B cell (primary cell): ENCODE results near the gene PLK1. TPM values are rescaled to one million over a fixed set of nuclear protein-coding genes. Genes with fewer than 3 reads are reported as not detected.
"Not testable (repeated sequence)": the region's sequence is repeated elsewhere in the genome, so short reads cannot be mapped to it uniquely, and the experiment has no call there.

Source experiments
- ATAC-seq: fragments of 200-7000 bp; cut with Tn5 transposase; one replicate; pipeline ENCODE4 v1.10.0; 2021; ENCODE audit warnings: low read depth, mild to moderate bottlenecking, moderate number of reproducible peaks, moderate library complexity
- CTCF ChIA-PET: fragments of 350-600 bp; sonication (Branson Sonifier 250); formaldehyde crosslinking; loops from one replicate; lab custom pipeline; 2021; ENCODE audit warnings: antibody characterized with exemption, inconsistent platforms; lab: Charles Lee
- POLR2A ChIA-PET: fragments of 350-600 bp; sonication (Branson Sonifier 250); formaldehyde crosslinking; loops from one replicate; lab custom pipeline; 2021; ENCODE audit warnings: antibody characterized with exemption; lab: Charles Lee
- DNase-seq: peaks from one replicate; pipeline ENCODE4 v3.0.0; 2013
- H2AFZ ChIP-seq: 2 replicates; pipeline ENCODE4 v1.6.1; 2012; ENCODE audit warnings: mild to moderate bottlenecking, low read depth, low read length; ENCODE audit not compliant: insufficient read depth, poor library complexity, severe bottlenecking
- H3K27ac ChIP-seq, 2 donors: 1 replicate in 1 of 2; 2 replicates in 1 of 2; pipeline ENCODE4 v1.5.1; 2012 to 2013; ENCODE audit warnings: low read length in 2 of 2, mild to moderate bottlenecking in 2 of 2, moderate library complexity in 1 of 2
- H3K27me3 ChIP-seq, 4 experiments: fragments of 200-600 bp in 1 of 4; sonication (generic) in 1 of 4; replicated peaks in 1 of 4; 1 replicate in 2 of 4; 2 replicates in 2 of 4; pipeline versions ENCODE4 v1.6.1 to v1.7.0; 2013 to 2016; ENCODE audit warnings: low read length in 3 of 4, mild to moderate bottlenecking in 2 of 4, mixed read lengths in 1 of 4, moderate library complexity in 1 of 4; ENCODE audit not compliant: insufficient read depth in 4 of 4, control insufficient read depth in 3 of 4; ENCODE audit errors: control extremely low read depth in 1 of 4
- H3K36me3 ChIP-seq, 2 experiments: replicated peaks in 1 of 2; 1 replicate in 1 of 2; 2 replicates in 1 of 2; pipeline versions ENCODE4 v1.6.1 to v1.7.1; 2013; ENCODE audit warnings: low read length in 1 of 2; ENCODE audit not compliant: insufficient read depth in 2 of 2, control insufficient read depth in 1 of 2; ENCODE audit errors: control extremely low read depth in 1 of 2, extremely low read depth in 1 of 2
- H3K4me1 ChIP-seq, 2 donors: fragments of 200-600 bp in 1 of 2; sonication (generic) in 1 of 2; 1 replicate in 1 of 2; 2 replicates in 1 of 2; pipeline versions ENCODE4 v1.5.1 to v1.6.1; 2013 to 2017; ENCODE audit warnings: low read length in 2 of 2; ENCODE audit not compliant: control insufficient read depth in 2 of 2, insufficient read depth in 2 of 2
- H3K4me2 ChIP-seq: replicated peaks from 2 replicates; pipeline ENCODE3; 2012; ENCODE audit warnings: mild to moderate bottlenecking, low read depth, low read length; ENCODE audit not compliant: poor library complexity, severe bottlenecking
- H3K4me3 ChIP-seq, 5 experiments: fragments of 200-600 bp in 1 of 5; sonication (generic) in 1 of 5; 1 replicate in 3 of 5; 2 replicates in 2 of 5; pipeline versions ENCODE4 v1.5.1 to v1.7.0; 2011 to 2016; ENCODE audit warnings: low read length in 4 of 5, mild to moderate bottlenecking in 4 of 5, low read depth in 2 of 5, control low read depth in 1 of 5, moderate library complexity in 1 of 5; ENCODE audit not compliant: insufficient read depth in 1 of 5; ENCODE audit errors: control extremely low read depth in 1 of 5, extremely low read depth in 1 of 5
- H3K79me2 ChIP-seq: fragments of 200-600 bp; sonication (generic); one replicate; pipeline ENCODE4 v1.6.0; 2016; ENCODE audit warnings: low read length; ENCODE audit not compliant: control insufficient read depth, insufficient read depth
- H3K9ac ChIP-seq: fragments of 200-600 bp; sonication (generic); 2 replicates; pipeline ENCODE4 v1.6.1; 2017; ENCODE audit warnings: mild to moderate bottlenecking, low read length, moderate library complexity
- H3K9me3 ChIP-seq, 3 donors: one replicate each; pipeline versions ENCODE4 v1.6.1 to v1.7.1; 2013; ENCODE audit warnings: low read length in 2 of 3; ENCODE audit not compliant: control insufficient read depth in 2 of 3, insufficient read depth in 1 of 3; ENCODE audit errors: control extremely low read depth in 1 of 3
- H4K20me1 ChIP-seq: 2 replicates; pipeline ENCODE4 v1.6.0; 2012; ENCODE audit warnings: mild to moderate bottlenecking, low read length; ENCODE audit not compliant: insufficient read depth, control insufficient read depth, poor library complexity, severe bottlenecking
- H3K27ac Mint-ChIP-seq: one replicate; pipeline ENCODE4 v1.8.0; 2021; ENCODE audit warnings: mixed read lengths
- H3K27me3 Mint-ChIP-seq: one replicate; pipeline ENCODE4 v1.8.0; 2021; ENCODE audit warnings: mixed read lengths
- H3K4me1 Mint-ChIP-seq: one replicate; pipeline ENCODE4 v1.8.0; 2021; ENCODE audit warnings: mixed read lengths
- H3K4me3 Mint-ChIP-seq: one replicate; pipeline ENCODE4 v1.8.0; 2021; ENCODE audit warnings: mixed read lengths
- H3K9me3 Mint-ChIP-seq: one replicate; pipeline ENCODE4 v1.8.0; 2022; ENCODE audit warnings: mixed read lengths; ENCODE audit not compliant: insufficient read depth
- EZH2 ChIP-seq: IDR thresholded peaks from 2 replicates; pipeline ENCODE4 v1.6.1; 2012; ENCODE audit warnings: borderline replicate concordance, low read depth, mild to moderate bottlenecking, moderate library complexity, low read length; ENCODE audit not compliant: insufficient read depth, poor library complexity, severe bottlenecking
- WGBS: methylation state at CpG from one replicate; pipeline ENCODE4 v1.1.5; 2013; ENCODE audit warnings: missing lambda C conversion rate; ENCODE audit not compliant: insufficient coverage; 5-methylcytosine and 5-hydroxymethylcytosine counted together
- intact Hi-C: fragments of 100-400 bp; cut with micrococcal nuclease; formaldehyde crosslinking; loops from one replicate; pipeline ENCODE4 v1.10.0; 2022
- polyA plus RNA-seq: library from polyadenylated mRNA; depleted of rRNA; stranded (reverse); fragments of >200 nt; gene quantifications from 2 replicates; pipeline ENCODE4 v1.2.3, GENCODE V29; 2012
- total RNA-seq, 2 donors: library from RNA; stranded (reverse); fragments of 120-200 nt in 1 of 2; gene quantifications; 1 replicate in 1 of 2; 2 replicates in 1 of 2; pipeline versions ENCODE4 v1.2.3 to v1.2.4, GENCODE V29; 2013 to 2022
- TF ChIP-seq, protein P1 (sequence below): fragments of 200-600 bp; IDR thresholded peaks from one replicate; pipeline ENCODE4 v1.8.0; 2022; ENCODE audit warnings: antibody characterized with exemption, mild to moderate bottlenecking

Gene PLK1
- total and polyA plus RNA-seq, 2 donors (not counting 1 experiment from before 2014, with no cell fraction given): 2.7 to 3.5 TPM

DNA sequence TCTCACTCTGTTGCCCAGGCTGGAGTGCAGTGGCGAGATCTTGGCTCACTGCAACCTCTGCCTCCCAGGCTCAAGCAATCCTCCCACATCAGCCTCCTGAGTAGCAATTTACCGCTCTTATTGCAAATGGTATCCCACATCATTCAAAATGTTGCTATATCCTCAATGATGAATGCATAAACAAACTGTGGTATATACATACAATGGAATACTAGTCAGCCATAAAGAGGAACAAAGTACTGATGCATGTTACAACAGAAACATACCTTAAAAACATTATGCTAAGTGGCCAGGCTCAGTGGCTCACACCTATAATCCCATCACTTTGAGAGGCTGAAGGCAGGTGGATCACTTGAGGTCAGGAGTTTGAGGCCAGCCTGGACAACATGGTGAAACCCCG lies 46.8 kb upstream of the PLK1 start:
- H3K4me1 ChIP-seq, H3K79me2 ChIP-seq, H3K4me2 ChIP-seq, H3K9ac ChIP-seq, ATAC-seq, H4K20me1 ChIP-seq, H3K27ac Mint-ChIP-seq, H3K27me3 Mint-ChIP-seq, H3K27me3 ChIP-seq, POLR2A ChIA-PET, H2AFZ ChIP-seq, H3K27ac ChIP-seq, H3K4me1 Mint-ChIP-seq, CTCF ChIA-PET, H3K4me3 Mint-ChIP-seq, H3K9me3 Mint-ChIP-seq, H3K4me3 ChIP-seq, H3K9me3 ChIP-seq, intact Hi-C loops, DNase-seq: not testable (repeated sequence)
- 100% methylated on average over 1 of the region's 3 CpGs for WGBS
- peaks cover 10 to 31% of the 10 kb centered on the region in 2 experiments for H3K36me3 ChIP-seq

DNA sequence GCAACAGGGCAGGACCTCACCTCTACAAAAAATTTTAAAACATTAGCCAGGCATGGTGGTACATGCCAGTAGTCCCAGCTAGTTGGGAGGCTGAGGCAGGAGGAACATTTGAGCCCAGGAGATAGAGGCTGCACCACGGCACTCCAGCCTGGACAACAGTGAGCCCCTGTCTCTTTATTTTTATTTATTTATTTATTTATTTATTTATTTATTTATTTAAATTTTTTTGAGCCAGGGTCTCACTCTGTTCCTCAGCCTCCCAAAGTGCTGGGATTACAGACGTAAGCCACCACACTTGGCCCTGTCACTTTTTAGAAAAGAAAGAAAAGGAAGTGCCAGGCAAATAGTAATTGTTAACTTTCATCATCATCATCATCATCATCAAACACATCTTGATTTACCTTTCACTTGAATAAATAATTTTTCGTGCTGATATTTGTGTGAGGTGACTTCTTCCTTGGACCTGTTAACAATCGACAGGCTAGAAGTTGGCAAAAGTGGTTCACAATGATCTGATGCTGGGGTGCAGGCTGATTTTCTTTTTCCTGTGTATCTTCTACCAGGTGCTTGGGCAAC lies 44.1 kb upstream of the PLK1 start:
- no peaks in the 10 kb centered on the region for H4K20me1 ChIP-seq
- H3K4me3 ChIP-seq: no peak overlapping the region
- H3K27me3 Mint-ChIP-seq: no peaks in the 10 kb centered on the region
- H3K4me1 Mint-ChIP-seq: peaks cover 5% of the 10 kb centered on the region
- ATAC-seq (no peak), DNase-seq (no peak)
- no peak overlapping the region for H2AFZ ChIP-seq
- ChIA-PET CTCF (no interaction called here), POLR2A (no interaction called here)
- H3K27ac ChIP-seq: no peak overlapping the region
- H3K4me2 ChIP-seq: no peak overlapping the region
- H3K4me3 Mint-ChIP-seq: no peak overlapping the region
- no peak overlapping the region for H3K27ac Mint-ChIP-seq
- peaks cover 7 to 26% of the 10 kb centered on the region in 2 experiments for H3K36me3 ChIP-seq
- intact Hi-C loops: no loop called here
- no peak overlapping the region for H3K9ac ChIP-seq
- 100% methylated on average over 1 of the region's 4 CpGs for WGBS
- H3K4me1 ChIP-seq: peaks cover 0 to under 1% of the 10 kb centered on the region in 2 donors
- TF ChIP-seq EZH2: no peak
- TF ChIP-seq, protein P1, sequence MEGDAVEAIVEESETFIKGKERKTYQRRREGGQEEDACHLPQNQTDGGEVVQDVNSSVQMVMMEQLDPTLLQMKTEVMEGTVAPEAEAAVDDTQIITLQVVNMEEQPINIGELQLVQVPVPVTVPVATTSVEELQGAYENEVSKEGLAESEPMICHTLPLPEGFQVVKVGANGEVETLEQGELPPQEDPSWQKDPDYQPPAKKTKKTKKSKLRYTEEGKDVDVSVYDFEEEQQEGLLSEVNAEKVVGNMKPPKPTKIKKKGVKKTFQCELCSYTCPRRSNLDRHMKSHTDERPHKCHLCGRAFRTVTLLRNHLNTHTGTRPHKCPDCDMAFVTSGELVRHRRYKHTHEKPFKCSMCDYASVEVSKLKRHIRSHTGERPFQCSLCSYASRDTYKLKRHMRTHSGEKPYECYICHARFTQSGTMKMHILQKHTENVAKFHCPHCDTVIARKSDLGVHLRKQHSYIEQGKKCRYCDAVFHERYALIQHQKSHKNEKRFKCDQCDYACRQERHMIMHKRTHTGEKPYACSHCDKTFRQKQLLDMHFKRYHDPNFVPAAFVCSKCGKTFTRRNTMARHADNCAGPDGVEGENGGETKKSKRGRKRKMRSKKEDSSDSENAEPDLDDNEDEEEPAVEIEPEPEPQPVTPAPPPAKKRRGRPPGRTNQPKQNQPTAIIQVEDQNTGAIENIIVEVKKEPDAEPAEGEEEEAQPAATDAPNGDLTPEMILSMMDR: no peak
- H3K79me2 ChIP-seq: peaks cover 22% of the 10 kb centered on the region
- H3K9me3 Mint-ChIP-seq: no peaks in the 10 kb centered on the region
- no peaks in the 10 kb centered on the region for H3K27me3 ChIP-seq
- H3K9me3 ChIP-seq: no peaks in the 10 kb centered on the region
